ENCODE results near the gene GYPC.

DNA sequence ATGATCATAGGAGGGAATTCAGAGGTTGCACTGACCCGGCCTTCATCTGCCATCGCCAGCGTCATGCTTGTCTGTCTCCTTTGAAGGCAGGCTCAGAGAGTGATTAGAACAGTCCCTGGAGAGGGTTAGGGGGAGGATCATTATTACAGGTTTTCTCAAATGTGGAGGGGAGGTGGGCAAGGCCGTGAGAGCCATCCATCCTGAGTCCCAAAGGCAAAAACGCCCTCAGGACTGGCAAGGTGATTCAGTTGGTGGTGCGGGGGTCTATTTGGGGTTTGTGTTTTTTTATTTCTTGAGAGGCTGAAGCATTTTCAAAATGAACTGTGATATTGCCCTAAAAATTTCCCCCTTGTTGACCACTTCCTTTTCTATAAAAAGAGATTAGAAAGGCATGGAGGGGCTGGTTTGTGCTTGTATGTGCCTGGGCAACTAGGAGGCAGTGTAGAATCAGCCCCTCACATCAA is 39.3 kb upstream of the GYPC start:
- no peak for TF ChIP-seq CTCF (conservative IDR thresholded peaks at IDR 0.05; ENCODE audit: low read depth, low read length)
- TF ChIP-seq EZH2 (IDR thresholded peaks at IDR 0.05; ENCODE audit: borderline replicate concordance, low read depth, low read length, poor library complexity, severe bottlenecking): no peak

Data from A673 (cell line).